Liver (tissue), 10 donors: Measurements from ENCODE around the gene ADAM10. TPM values are rescaled to one million over a fixed set of nuclear protein-coding genes. Genes with fewer than 3 reads are reported as not detected.

ENCODE experiments used
- DNase-seq: peaks from one replicate; pipeline ENCODE4 v3.0.0-alpha.2; 2017; ENCODE audit warnings: low spot score
- H3K27ac ChIP-seq, 2 donors: one replicate each; pipeline ENCODE4 v1.7.0; 2013; ENCODE audit warnings: inconsistent platforms in 2 of 2, low read length in 2 of 2, control low read depth in 1 of 2, low read depth in 1 of 2, mild to moderate bottlenecking in 1 of 2
- H3K27me3 ChIP-seq, 4 donors: one replicate each; pipeline versions ENCODE4 v1.6.1 to v1.7.0; 2013; ENCODE audit warnings: low read length in 3 of 4, inconsistent platforms in 1 of 4, mild to moderate bottlenecking in 1 of 4, moderate library complexity in 1 of 4; ENCODE audit not compliant: control insufficient read depth in 4 of 4, insufficient read depth in 4 of 4
- H3K36me3 ChIP-seq, 4 donors: one replicate each; pipeline versions ENCODE4 v1.6.1 to v1.7.0; 2013; ENCODE audit warnings: low read length in 3 of 4, mild to moderate bottlenecking in 3 of 4, low read depth in 1 of 4, moderate library complexity in 1 of 4; ENCODE audit not compliant: control insufficient read depth in 4 of 4, insufficient read depth in 3 of 4
- H3K4me1 ChIP-seq, 4 donors: one replicate each; pipeline versions ENCODE4 v1.6.1 to v1.7.0; 2013; ENCODE audit warnings: low read length in 3 of 4, mild to moderate bottlenecking in 3 of 4, moderate library complexity in 1 of 4; ENCODE audit not compliant: control insufficient read depth in 4 of 4, insufficient read depth in 4 of 4
- H3K4me3 ChIP-seq, 3 donors: one replicate each; pipeline versions ENCODE4 v1.6.1 to v1.7.0; 2013; ENCODE audit warnings: low read length in 3 of 3, control low read depth in 1 of 3, low read depth in 1 of 3, mild to moderate bottlenecking in 1 of 3
- H3K9ac ChIP-seq, 2 donors: one replicate each; pipeline ENCODE4 v1.7.0; 2013; ENCODE audit warnings: low read length in 2 of 2, mild to moderate bottlenecking in 2 of 2, moderate library complexity in 2 of 2, control low read depth in 1 of 2, low read depth in 1 of 2
- H3K9me3 ChIP-seq, 4 donors: one replicate each; pipeline versions ENCODE4 v1.6.1 to v1.7.0; 2013; ENCODE audit warnings: low read length in 3 of 4; ENCODE audit not compliant: control insufficient read depth in 4 of 4
- ATF3 ChIP-seq: IDR thresholded peaks from 2 replicates; pipeline ENCODE4 v1.6.1; 2016; ENCODE audit warnings: antibody characterized with exemption
- CTCF ChIP-seq: fragments of 150-350 bp; IDR thresholded peaks from 2 replicates; pipeline ENCODE4 v1.5.1; 2017; ENCODE audit warnings: improper control_type of control experiment, low read depth, low read length; ENCODE audit not compliant: missing input control
- EGR1 ChIP-seq, 2 donors: IDR thresholded peaks; 2 replicates each; pipeline ENCODE4 v1.6.1; 2016 to 2018; ENCODE audit warnings: antibody characterized with exemption in 2 of 2, low read depth in 2 of 2
- FOXA1 ChIP-seq: IDR thresholded peaks from 2 replicates; pipeline ENCODE4 v1.6.1; 2016; ENCODE audit warnings: antibody characterized with exemption
- FOXA2 ChIP-seq: IDR thresholded peaks from 2 replicates; pipeline ENCODE4 v1.6.1; 2016; ENCODE audit warnings: antibody characterized with exemption
- GABPA ChIP-seq, 2 donors: IDR thresholded peaks in 1 of 2; conservative IDR thresholded peaks in 1 of 2; 2 replicates each; pipeline ENCODE4 v1.6.1; 2016; ENCODE audit warnings: antibody characterized with exemption in 2 of 2, mild to moderate bottlenecking in 1 of 2, moderate library complexity in 1 of 2
- HNF4A ChIP-seq, 2 donors: conservative IDR thresholded peaks; 2 replicates each; pipeline ENCODE4 v1.6.1; 2016; ENCODE audit warnings: antibody characterized with exemption in 2 of 2, mild to moderate bottlenecking in 2 of 2
- HNF4G ChIP-seq: IDR thresholded peaks from 2 replicates; pipeline ENCODE4 v1.6.1; 2016; ENCODE audit warnings: antibody characterized with exemption
- MAX ChIP-seq: IDR thresholded peaks from 2 replicates; pipeline ENCODE4 v1.6.1; 2016; ENCODE audit warnings: antibody characterized with exemption
- NR2F2 ChIP-seq: IDR thresholded peaks from 2 replicates; pipeline ENCODE4 v1.6.1; 2016; ENCODE audit warnings: antibody characterized with exemption
- RAD21 ChIP-seq, 2 donors: IDR thresholded peaks; 2 replicates each; pipeline ENCODE4 v1.6.1; 2016; ENCODE audit warnings: antibody characterized with exemption in 2 of 2, mild to moderate bottlenecking in 2 of 2
- REST ChIP-seq: IDR thresholded peaks from 2 replicates; pipeline ENCODE4 v1.6.1; 2016; ENCODE audit warnings: antibody characterized with exemption, mild to moderate bottlenecking
- RXRA ChIP-seq, 2 donors: IDR thresholded peaks; 2 replicates each; pipeline ENCODE4 v1.6.1; 2017 to 2018; ENCODE audit warnings: antibody characterized with exemption in 2 of 2, mild to moderate bottlenecking in 1 of 2
- SP1 ChIP-seq: IDR thresholded peaks from 2 replicates; pipeline ENCODE4 v1.6.1; 2018; ENCODE audit warnings: antibody characterized with exemption, mild to moderate bottlenecking
- TAF1 ChIP-seq: conservative IDR thresholded peaks from 2 replicates; pipeline ENCODE4 v1.6.1; 2016; ENCODE audit warnings: antibody characterized with exemption, mild to moderate bottlenecking
- YY1 ChIP-seq: IDR thresholded peaks from 2 replicates; pipeline ENCODE4 v1.6.1; 2016; ENCODE audit warnings: antibody characterized with exemption, mild to moderate bottlenecking
- ZBTB33 ChIP-seq: IDR thresholded peaks from 2 replicates; pipeline ENCODE4 v1.6.1; 2016; ENCODE audit warnings: antibody characterized with exemption
- WGBS: extraction: QIAGEN DNeasy Blood & Tissue Kit; methylation state at CpG from one replicate; pipeline ENCODE4 v1.1.7; 2013; 5-methylcytosine and 5-hydroxymethylcytosine counted together
- polyA plus RNA-seq, 2 donors: library from polyadenylated mRNA; stranded (reverse) in 1 of 2; unstranded in 1 of 2; fragments of 200-250 nt in 1 of 2; fragments of >200 nt in 1 of 2; fragmentation: Nextera tagmentation in 1 of 2; extraction: Ambion mirVana in 1 of 2; gene quantifications; one replicate each; pipeline versions ENCODE4 v1.2.1 to v1.2.3, GENCODE V29; 2013 to 2015
- small RNA-seq: library from RNA; depleted of rRNA; stranded (forward); fragments of <200 nt; gene quantifications from one replicate; pipeline ENCODE3, GENCODE V24; 2014
- total RNA-seq, 2 donors: library from RNA; depleted of rRNA; stranded (reverse); fragments of >200 nt; gene quantifications; one replicate each; pipeline ENCODE4 v1.2.3, GENCODE V29; 2014
- donor health status: healthy.
- donor health status: healthy.
- donor health status: healthy.
- donor health status: healthy.
- donor health status: healthy.

Gene ADAM10
- total and polyA plus RNA-seq, 4 donors, result 12.6 to 55.6 (median 34.6) TPM

- 87% methylated on average over 1 of the region's 1 CpG for WGBS
- Histone ChIP-seq H3K27ac (no peak overlapping the region), H3K9me3 (no peaks in the 10 kb centered on the region), H3K36me3 (peaks cover 3 to 23% (median 16%) of the 10 kb centered on the region in 4 donors), H3K27me3 (no peaks in the 10 kb centered on the region), H3K4me3 (no peak overlapping the region), H3K9ac (no peak overlapping the region), H3K4me1 (no peaks in the 10 kb centered on the region)
- no peak for DNase-seq
- TF ChIP-seq RAD21 (IDR thresholded peaks at IDR 0.05), result no peak
- no peak for TF ChIP-seq NR2F2
- peak in 1 of 2 donors; percentile 5 for TF ChIP-seq EGR1 (IDR thresholded peaks at IDR 0.05; ENCODE audit: low read depth in 2 of 2)
- TF ChIP-seq SP1, result no peak
These were observed 210.0 kb downstream of the ADAM10 start for GRCh38 chr15:58539548-58539947.

- DNase-seq, result no peak
- no peak overlapping the region for H3K9ac ChIP-seq
- no peaks in the 10 kb centered on the region for H3K27me3 ChIP-seq
- H3K9me3 ChIP-seq, result no peaks in the 10 kb centered on the region
- no peak overlapping the region for H3K27ac ChIP-seq
- WGBS, result 96% methylated on average over 3 of the region's 3 CpGs
- no peak overlapping the region for H3K4me3 ChIP-seq
- no peaks in the 10 kb centered on the region for H3K4me1 ChIP-seq
- TF ChIP-seq EGR1 (IDR thresholded peaks at IDR 0.05; ENCODE audit: low read depth in 2 of 2), result no peak
- TF ChIP-seq TAF1, result no peak
- no peak for TF ChIP-seq FOXA1
- no peak for TF ChIP-seq GABPA (IDR thresholded peaks at IDR 0.05 in 1 of 2, conservative IDR thresholded peaks at IDR 0.05 in 1 of 2)
- no peak for TF ChIP-seq RXRA (IDR thresholded peaks at IDR 0.05)
- TF ChIP-seq REST, result no peak
- TF ChIP-seq NR2F2, result no peak
- no peak for TF ChIP-seq SP1
- TF ChIP-seq HNF4G, result no peak
- TF ChIP-seq YY1, result no peak
- no peak for TF ChIP-seq CTCF
- no peak for TF ChIP-seq ZBTB33
- TF ChIP-seq FOXA2, result no peak
- no peak for TF ChIP-seq ATF3
- TF ChIP-seq MAX, result no peak
- TF ChIP-seq HNF4A (conservative IDR thresholded peaks at IDR 0.05), result no peak
- H3K36me3 ChIP-seq, result peaks cover 3 to 22% (median 16%) of the 10 kb centered on the region in 4 donors
These were observed 210.6 kb downstream of the ADAM10 start for GRCh38 chr15:58538901-58539300.

Small RNAs within 50 kb of the gene (small RNA-seq; reads per million reads assigned to genes)
- gene AC091046.1 (not detected), gene RF00012 (not detected)

Other genes with a start within 250 kb of the ADAM10 start
- gene MINDY2, start 21.6 kb upstream of the ADAM10 start, total RNA-seq, result 1 to 10 TPM; 5.3 to 7.0 TPM
- 1 to 10 TPM; 1.5 to 5.0 TPM for gene MINDY2, start 21.6 kb upstream of the ADAM10 start, polyA plus RNA-seq
- gene SLTM, start 184.0 kb upstream of the ADAM10 start, total RNA-seq, result 10 to 100 TPM; 44.8 to 78.1 TPM
- 10 to 100 TPM; 20.4 to 55.4 TPM for gene SLTM, start 184.0 kb upstream of the ADAM10 start, polyA plus RNA-seq
- 10 to 100 TPM; 13.6 to 16.9 TPM for gene RNF111, start 238.0 kb upstream of the ADAM10 start, total RNA-seq
- gene RNF111, start 238.0 kb upstream of the ADAM10 start, polyA plus RNA-seq, result 1 to 10 TPM; 5.1 to 7.1 TPM